ENCODE measurements around the gene HDAC9. TPM values are rescaled to one million over a fixed set of nuclear protein-coding genes. Genes with fewer than 3 reads are reported as not detected.

The HDAC9 gene
- total RNA-seq, 2 experiments from 2014 or later: not detected

DNA sequence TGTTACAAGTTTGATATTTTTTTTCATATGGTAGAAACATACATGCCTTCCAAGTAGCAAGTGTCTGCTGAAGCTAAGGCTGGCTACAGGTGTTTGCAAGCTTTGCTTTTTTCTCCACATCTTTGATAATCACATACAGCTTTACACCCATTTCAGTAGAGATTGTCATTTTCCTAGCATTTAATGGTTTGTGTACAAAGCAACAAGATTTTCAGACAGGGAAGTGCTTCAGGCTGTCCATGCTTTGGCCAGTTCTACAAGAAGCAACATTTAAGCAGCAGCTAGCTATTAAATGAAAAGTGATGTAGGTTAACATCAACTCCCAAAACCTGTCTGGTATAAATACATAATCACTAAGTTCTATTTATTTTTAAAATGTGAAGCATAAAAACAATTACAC, 2.3 kb downstream of the HDAC9 start:
- no peak for DNase-seq
- no peaks in the 10 kb centered on the region for H3K36me3 Mint-ChIP-seq (ENCODE audit: low read depth)
- CTCF ChIA-PET: no interaction called here
- intact Hi-C loops (cut with micrococcal nuclease): no loop called here
- H3K27me3 Mint-ChIP-seq (ENCODE audit: low read depth): peaks cover 3% of the 10 kb centered on the region
- H3K9me3 Mint-ChIP-seq: no peaks in the 10 kb centered on the region
- no peak overlapping the region for H3K27ac Mint-ChIP-seq
- H3K4me3 Mint-ChIP-seq: no peak overlapping the region
- H3K4me1 Mint-ChIP-seq (ENCODE audit: low read depth): peaks cover 8% of the 10 kb centered on the region

DNA sequence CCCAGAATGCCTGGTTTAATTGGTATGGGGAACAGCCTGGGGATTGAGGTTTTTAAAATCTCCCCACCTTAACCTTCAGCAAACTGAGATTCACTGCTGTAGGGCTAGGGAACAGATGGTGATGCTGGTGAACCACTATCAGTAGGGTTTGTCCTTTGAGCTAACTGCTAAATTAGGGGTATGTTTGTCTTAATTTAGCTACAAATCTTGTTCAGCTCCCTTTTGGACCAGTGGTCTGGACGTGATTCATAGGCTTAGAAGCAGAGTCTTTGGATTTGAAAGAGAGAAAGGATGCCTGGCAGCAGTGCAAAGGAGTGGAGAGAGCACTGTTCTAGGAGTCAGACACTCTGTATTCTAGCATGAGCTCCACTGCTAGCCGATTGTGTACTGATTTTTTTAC, 2.8 kb downstream of the HDAC9 start:
- peaks cover 8% of the 10 kb centered on the region for H3K4me1 Mint-ChIP-seq (ENCODE audit: low read depth)
- H3K36me3 Mint-ChIP-seq (ENCODE audit: low read depth): no peaks in the 10 kb centered on the region
- CTCF ChIA-PET: no interaction called here
- H3K9me3 Mint-ChIP-seq: no peaks in the 10 kb centered on the region
- no peak for DNase-seq
- intact Hi-C loops (cut with micrococcal nuclease): no loop called here
- no peak overlapping the region for H3K27ac Mint-ChIP-seq
- H3K27me3 Mint-ChIP-seq (ENCODE audit: low read depth): peaks cover 3% of the 10 kb centered on the region
- no peak overlapping the region for H3K4me3 Mint-ChIP-seq

DNA sequence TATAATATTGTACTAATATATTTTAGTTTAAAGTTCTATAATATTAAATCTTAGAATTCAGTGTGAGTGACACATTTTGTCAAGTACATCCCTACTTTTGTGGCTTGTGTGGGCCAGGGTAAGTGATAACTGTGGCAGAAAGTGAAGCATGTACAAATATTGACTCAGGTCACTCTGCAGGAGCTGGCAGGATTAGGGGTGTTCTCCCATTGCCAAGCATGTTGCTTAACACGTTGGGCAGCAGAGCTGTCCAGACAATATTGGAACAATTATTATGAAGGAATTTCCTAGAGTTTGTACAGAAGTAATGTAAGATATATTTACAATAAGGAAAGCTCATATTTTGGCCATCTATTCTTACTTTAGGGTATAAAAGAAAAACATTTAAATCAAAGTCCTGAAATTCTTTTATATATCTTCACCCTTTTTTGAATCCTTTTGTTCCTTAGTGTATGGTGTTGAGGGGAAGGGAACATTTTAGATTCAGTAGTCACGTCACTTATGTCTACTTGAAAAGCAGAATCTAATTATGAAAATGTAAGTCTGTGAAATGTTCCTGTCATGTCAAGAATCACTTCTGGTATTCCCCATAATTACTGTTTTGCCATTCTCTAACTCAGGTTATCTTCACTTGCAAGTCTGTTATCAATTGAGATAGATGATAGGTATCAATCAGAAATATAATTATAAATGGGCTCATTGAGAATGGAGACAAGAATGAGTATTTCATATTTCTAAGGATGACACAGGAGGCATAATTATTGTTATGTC, 4.0 kb downstream of the HDAC9 start:
- DNase-seq: no peak
- CTCF ChIA-PET: no interaction called here
- Mint-ChIP-seq H3K27ac (no peak overlapping the region), H3K4me3 (no peak overlapping the region), H3K9me3 (no peaks in the 10 kb centered on the region), H3K36me3 (ENCODE audit: low read depth) (no peaks in the 10 kb centered on the region), H3K27me3 (ENCODE audit: low read depth) (peaks cover 3% of the 10 kb centered on the region), H3K4me1 (ENCODE audit: low read depth) (peaks cover 8% of the 10 kb centered on the region)
- intact Hi-C loops (cut with micrococcal nuclease): no loop called here

DNA sequence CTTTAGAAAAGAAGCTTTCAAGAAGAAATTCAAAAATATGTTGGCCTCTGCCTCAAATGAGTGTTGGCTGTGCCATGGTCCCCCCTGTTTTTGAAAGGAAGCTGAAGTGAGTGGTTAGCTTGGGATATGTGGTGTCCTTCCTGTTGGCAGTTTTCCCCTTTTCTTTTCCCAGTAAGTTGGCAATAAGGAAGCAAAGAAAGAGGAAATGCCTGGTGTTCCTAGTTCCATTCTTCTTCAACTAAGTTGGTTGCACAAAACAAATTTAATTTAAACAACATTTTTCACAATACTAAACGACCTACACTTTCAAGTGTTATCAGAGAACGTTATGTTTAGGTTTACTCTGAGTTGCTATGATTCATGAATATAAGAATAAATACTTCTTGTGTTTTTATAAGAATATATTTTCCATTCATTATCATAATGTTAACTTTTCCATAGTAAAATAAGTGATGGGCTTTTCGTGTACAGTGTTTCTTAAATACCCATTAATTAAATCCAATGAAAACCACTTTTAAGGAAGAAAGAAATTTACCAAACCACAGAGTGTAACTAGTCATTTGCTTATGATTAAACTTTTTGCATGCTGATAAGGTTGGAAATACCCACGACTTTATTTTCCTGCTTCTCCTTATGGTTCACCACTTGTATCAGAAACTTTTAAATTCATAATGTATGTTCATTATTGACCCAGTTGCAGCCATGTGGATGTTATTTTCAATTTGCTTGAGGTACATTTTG, 7.7 kb downstream of the HDAC9 start:
- CTCF ChIA-PET: no interaction called here
- DNase-seq: no peak
- intact Hi-C loops (cut with micrococcal nuclease): no loop called here
- Mint-ChIP-seq H3K4me1 (ENCODE audit: low read depth) (no peaks in the 10 kb centered on the region), H3K27me3 (ENCODE audit: low read depth) (no peaks in the 10 kb centered on the region), H3K36me3 (ENCODE audit: low read depth) (no peaks in the 10 kb centered on the region), H3K9me3 (no peaks in the 10 kb centered on the region), H3K4me3 (no peak overlapping the region), H3K27ac (no peak overlapping the region)

GRCh38 chr7:18504965-18505364, 9.4 kb downstream of the HDAC9 start:
- Mint-ChIP-seq H3K36me3 (ENCODE audit: low read depth) (no peaks in the 10 kb centered on the region), H3K4me1 (ENCODE audit: low read depth) (no peaks in the 10 kb centered on the region), H3K4me3 (no peak overlapping the region), H3K27me3 (ENCODE audit: low read depth) (no peaks in the 10 kb centered on the region), H3K9me3 (no peaks in the 10 kb centered on the region), H3K27ac (no peak overlapping the region)
- intact Hi-C loops (cut with micrococcal nuclease): no loop called here
- DNase-seq: no peak
- CTCF ChIA-PET: no interaction called here

DNA sequence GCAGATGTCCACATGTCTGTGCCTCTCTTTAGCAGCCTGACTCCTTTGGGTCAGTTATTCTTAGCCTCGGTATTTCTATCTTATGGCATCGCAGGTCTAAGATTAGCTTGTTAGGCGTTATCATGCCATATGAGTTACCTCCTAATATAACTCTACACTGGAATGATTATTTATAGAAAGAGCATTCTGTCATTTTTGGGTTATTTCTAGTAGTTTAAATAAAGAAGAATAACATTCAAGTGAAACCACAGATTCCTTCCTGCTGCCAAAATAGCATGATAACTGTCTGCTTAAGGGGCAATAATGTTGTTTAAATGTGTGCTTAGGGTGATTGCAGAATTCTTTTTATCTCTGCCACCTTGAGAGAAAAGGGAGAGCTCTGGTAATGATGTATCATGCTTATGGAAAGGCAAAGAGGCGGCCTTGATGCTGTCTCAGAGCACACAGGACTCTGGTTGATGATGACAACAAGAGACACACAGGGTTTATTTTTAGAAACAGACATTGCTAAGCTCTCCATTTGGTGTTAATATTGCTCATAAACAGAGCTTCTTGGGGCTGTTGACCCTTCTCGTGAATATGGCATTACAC, 10.4 kb downstream of the HDAC9 start:
- intact Hi-C loops (cut with micrococcal nuclease): no loop called here
- H3K4me3 Mint-ChIP-seq: no peak overlapping the region
- no peaks in the 10 kb centered on the region for H3K36me3 Mint-ChIP-seq (ENCODE audit: low read depth)
- no peaks in the 10 kb centered on the region for H3K27me3 Mint-ChIP-seq (ENCODE audit: low read depth)
- no peaks in the 10 kb centered on the region for H3K9me3 Mint-ChIP-seq
- H3K27ac Mint-ChIP-seq: no peak overlapping the region
- H3K4me1 Mint-ChIP-seq (ENCODE audit: low read depth): no peaks in the 10 kb centered on the region
- DNase-seq: no peak
- CTCF ChIA-PET: no interaction called here

DNA sequence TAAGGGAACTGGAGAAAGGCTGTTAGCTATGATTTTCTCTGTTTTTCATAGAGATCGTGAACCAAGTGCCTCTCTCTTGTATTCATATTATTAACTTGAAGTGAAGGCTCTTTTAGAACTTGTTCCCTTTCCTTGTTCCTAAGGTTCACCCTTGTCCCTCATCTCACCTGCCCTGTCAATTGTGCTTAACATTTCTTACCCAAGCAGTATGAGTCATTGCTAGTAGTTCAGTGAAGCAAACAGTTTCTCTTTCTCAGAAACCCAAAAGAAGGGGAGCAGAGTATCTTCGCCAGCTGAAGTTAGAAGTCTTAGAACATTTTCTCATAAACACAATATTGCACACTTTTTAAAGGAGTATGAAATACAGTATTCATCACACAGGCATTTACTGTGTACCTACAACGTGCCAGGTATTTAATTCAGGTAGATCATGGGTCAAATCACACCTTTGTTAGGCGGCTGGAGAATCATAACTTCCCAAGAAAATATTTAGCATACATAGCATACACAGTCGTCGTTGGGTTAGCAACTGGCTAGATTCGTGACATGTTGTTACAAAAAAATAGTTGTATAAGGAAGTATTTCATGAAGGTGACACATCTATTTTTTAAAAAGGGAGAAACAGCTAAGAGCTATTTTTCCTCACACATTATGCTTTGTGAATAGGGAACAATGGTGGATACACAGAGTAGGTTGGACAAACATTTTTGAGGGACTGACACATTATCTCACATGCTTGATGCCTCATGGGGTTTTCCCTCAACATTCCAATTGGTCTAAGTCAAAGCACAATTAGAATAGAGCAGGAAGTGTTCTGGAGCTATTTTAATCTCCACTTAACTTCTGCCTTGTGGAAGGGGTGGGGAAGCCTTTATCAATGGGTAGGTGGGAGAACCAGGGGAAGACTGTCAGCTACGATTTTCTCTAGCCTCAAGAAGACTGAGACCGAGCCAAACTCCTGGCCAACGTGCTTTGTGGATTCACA, 13.2 kb downstream of the HDAC9 start:
- H3K27me3 Mint-ChIP-seq (ENCODE audit: low read depth): no peaks in the 10 kb centered on the region
- H3K9me3 Mint-ChIP-seq: no peaks in the 10 kb centered on the region
- H3K4me1 Mint-ChIP-seq (ENCODE audit: low read depth): no peaks in the 10 kb centered on the region
- no peaks in the 10 kb centered on the region for H3K36me3 Mint-ChIP-seq (ENCODE audit: low read depth)
- intact Hi-C loops (cut with micrococcal nuclease): no loop called here
- DNase-seq: no peak
- CTCF ChIA-PET: interaction anchor here (0.5 kb wide), 1 partner anchor 508 kb away, joined by 3 read pairs; no protein-coding TSS in a partner anchor
- no peak overlapping the region for H3K27ac Mint-ChIP-seq
- no peak overlapping the region for H3K4me3 Mint-ChIP-seq

DNA sequence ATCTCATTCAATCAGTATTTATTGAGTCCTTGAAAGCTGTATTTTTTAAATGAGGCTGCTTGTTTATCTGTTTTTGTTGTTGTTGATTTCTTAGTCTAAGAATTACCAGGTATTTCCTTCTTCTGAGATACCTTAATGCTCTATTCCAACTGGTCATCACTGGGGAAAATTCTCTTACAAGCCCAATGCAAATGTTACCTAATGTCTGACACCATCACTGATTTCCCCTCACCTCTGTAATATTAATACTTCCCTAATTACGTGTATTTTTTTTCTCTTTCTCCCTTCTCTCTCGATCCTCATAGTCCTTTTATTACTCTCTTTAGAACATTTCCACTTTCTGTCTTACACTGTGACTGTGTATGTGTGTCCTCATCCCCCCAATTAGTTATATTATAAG, 13.9 kb downstream of the HDAC9 start:
- Mint-ChIP-seq H3K4me3 (no peak overlapping the region), H3K9me3 (no peaks in the 10 kb centered on the region), H3K4me1 (ENCODE audit: low read depth) (no peaks in the 10 kb centered on the region), H3K27me3 (ENCODE audit: low read depth) (no peaks in the 10 kb centered on the region), H3K36me3 (ENCODE audit: low read depth) (no peaks in the 10 kb centered on the region), H3K27ac (no peak overlapping the region)
- CTCF ChIA-PET: no interaction called here
- intact Hi-C loops (cut with micrococcal nuclease): no loop called here
- DNase-seq: no peak

DNA sequence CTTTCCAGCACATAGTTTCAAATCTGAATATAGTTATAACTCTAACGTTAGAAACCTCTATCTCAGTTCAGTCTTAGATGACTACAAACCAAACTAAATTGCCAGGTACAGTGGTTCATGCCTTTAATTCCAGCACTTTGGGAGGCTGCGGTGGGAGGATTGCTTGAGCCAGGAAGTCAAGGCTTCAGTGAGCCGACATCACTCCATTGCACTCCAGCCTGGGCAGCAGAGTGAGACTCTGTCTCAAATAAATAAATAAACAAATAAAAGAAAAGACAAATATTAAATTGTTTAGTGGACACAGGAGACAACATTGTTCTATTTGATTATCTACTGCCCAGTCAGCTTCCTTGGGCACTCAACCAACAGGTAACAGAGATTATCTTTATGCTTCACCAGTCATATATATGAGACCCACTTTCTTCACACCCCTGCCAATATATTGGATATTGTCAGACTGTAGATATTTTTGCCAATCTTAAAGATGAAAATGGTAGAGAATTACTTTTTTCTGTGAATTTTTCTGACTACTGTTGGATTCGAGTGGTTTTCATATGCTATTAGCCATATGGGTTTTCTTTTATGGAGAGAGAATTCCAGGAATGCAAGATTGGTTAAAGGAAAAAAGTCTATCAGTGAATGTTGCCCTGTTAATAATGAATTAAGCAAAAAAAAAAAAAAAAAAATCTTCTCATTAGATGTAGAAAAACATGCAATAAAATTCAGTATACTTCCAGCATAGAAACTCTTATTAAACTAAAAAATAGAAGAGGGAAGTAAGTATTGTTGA, 16.0 kb downstream of the HDAC9 start:
- Mint-ChIP-seq H3K27ac (no peak overlapping the region), H3K4me1 (ENCODE audit: low read depth) (no peaks in the 10 kb centered on the region), H3K27me3 (ENCODE audit: low read depth) (no peaks in the 10 kb centered on the region), H3K4me3 (no peak overlapping the region), H3K9me3 (no peaks in the 10 kb centered on the region), H3K36me3 (ENCODE audit: low read depth) (no peaks in the 10 kb centered on the region)
- intact Hi-C loops (cut with micrococcal nuclease): no loop called here
- DNase-seq: no peak
- CTCF ChIA-PET: no interaction called here

DNA sequence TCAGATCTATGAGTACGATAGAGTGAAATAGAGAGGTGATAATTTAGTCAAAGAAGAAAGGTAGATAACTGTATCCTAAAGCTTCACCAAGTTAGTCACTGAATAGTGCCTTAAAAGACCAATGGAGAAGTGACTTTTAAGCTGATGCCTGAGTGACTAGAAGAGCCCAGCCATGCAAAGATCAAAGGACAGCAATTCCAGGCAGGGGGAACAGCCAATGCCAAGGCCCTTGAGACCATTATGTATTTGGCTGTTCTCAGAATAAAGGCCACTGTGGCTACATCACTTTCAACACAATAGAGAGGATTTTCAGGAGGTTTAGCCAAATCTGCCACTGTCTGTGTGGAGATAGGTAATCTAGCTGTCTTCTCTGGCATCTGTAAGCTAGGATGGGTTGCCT, 17.8 kb downstream of the HDAC9 start:
- intact Hi-C loops (cut with micrococcal nuclease): no loop called here
- CTCF ChIA-PET: interaction anchor here (0.6 kb wide), 1 partner anchor 1100 kb away, joined by 4 read pairs; no protein-coding TSS in a partner anchor
- no peaks in the 10 kb centered on the region for H3K36me3 Mint-ChIP-seq (ENCODE audit: low read depth)
- no peaks in the 10 kb centered on the region for H3K4me1 Mint-ChIP-seq (ENCODE audit: low read depth)
- no peaks in the 10 kb centered on the region for H3K27me3 Mint-ChIP-seq (ENCODE audit: low read depth)
- peaks cover 2% of the 10 kb centered on the region for H3K9me3 Mint-ChIP-seq
- no peak overlapping the region for H3K27ac Mint-ChIP-seq
- no peak overlapping the region for H3K4me3 Mint-ChIP-seq
- no peak for DNase-seq

- H3K36me3 Mint-ChIP-seq (ENCODE audit: low read depth): no peaks in the 10 kb centered on the region
- intact Hi-C loops (cut with micrococcal nuclease): no loop called here
- no peak overlapping the region for H3K27ac Mint-ChIP-seq
- DNase-seq: no peak
- CTCF ChIA-PET: no interaction called here
- no peaks in the 10 kb centered on the region for H3K4me1 Mint-ChIP-seq (ENCODE audit: low read depth)
- no peak overlapping the region for H3K4me3 Mint-ChIP-seq
- H3K9me3 Mint-ChIP-seq: peaks cover 2% of the 10 kb centered on the region
- H3K27me3 Mint-ChIP-seq (ENCODE audit: low read depth): no peaks in the 10 kb centered on the region
Observed at GRCh38 chr7:18515067-18515466, 19.5 kb downstream of the HDAC9 start.
